Non-pigmented ciliary epithelial cell (primary cell): ENCODE results near the gene TMEM247.
"Not testable (repeated sequence)": the region's sequence is repeated elsewhere in the genome, so short reads cannot be mapped to it uniquely, and the experiment has no call there.

Source experiments
- DNase-seq: peaks from one replicate; pipeline ENCODE4 v3.0.0-alpha.2; 2010; ENCODE audit warnings: low read depth

TMEM247 gene

DNA sequence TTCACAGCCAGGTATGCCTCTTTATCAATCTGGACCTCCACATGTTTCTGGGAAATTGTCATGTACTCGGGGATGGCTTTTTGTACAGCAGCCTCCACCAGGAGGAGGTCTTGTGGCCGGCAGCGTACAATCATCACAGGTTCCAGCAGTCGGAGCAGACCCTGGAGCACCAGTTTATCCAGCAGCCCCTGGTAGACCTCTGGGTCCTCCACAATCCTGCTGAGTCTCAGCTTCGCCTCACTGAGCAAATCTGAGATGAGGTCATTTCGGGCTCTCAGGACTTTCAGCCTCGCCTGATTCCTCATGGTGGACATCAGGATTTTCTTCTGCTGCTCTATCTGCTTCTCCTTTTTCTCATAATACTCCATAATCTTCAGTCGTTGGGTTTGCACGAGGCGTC, 32.8 kb downstream of the TMEM247 start:
- no peak for DNase-seq

DNA sequence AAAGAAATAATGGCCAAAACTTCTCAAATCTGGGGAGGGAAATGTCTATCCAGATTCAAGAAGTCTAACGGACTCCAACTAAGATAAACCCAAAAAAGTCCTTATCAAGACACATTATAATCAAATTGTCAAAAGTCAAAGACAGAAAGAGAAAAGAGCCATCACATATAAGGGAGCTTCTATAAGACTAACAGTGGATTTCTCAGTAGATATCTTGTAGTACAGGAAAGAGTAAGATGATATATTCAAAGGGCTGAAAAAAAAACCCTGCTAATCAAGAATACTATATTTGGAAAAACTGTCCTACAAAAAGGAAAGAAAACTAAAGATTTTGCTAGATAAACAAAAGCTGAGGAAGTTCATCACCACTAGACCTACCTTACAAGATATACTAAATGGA, 35.4 kb downstream of the TMEM247 start:
- no peak for DNase-seq

DNA sequence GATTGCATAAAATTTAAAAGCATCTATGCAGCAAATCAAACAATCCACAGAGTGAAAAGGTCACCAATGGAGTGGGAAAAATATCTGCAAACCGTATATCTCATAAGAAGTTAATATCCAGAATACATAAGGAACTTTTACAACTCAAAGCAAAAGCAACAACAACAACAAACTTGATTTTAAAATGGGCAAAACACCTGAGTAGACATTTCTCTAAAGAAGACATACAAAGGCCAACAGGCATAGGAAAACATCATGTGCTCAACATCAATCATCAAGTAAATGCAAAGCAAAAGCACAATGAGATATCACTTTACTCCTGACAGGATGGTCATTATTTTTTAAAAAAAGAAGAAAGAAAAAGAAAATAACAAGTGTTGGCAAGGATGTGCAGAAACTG, 38.1 kb downstream of the TMEM247 start:
- no peak for DNase-seq

DNA sequence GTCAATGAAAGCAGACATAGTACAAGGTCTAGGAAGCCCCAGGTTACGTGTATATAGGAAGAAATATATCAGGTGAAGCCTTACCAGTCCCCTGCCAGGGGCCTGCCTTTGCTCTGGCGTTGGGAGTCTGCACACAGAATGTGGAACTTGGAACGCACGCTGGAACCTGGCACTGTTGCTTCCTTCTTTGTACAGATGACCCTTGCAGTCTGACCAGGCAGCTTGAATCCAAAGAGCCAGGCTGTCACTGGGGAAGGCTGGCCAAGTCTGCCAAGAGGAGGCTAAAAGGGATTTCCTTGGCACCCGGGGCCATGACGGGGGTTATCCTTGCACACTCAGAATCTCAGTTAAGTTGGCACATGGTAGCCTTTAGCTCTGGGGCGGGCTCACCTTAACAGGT, 39.5 kb downstream of the TMEM247 start:
- no peak for DNase-seq

DNA sequence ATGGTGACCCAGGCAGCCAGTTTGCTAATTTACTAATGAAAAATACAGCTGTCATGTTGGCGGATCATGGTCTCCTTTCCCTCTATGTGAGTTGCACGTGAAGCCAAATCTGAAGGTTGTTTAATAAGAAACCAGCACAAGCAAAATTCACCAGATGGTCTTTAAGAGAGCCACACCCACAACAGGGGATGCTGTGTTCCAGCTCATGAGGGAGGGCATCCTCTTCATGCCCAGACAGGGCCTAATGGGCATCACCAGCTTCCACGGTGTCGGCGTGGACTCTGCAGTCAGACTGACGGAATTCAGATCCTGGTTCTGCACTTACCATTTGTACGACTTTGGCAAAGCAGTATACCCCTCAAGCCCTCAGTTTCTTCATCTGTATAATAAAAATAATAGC, 39.9 kb downstream of the TMEM247 start:
- DNase-seq: no peak

DNA sequence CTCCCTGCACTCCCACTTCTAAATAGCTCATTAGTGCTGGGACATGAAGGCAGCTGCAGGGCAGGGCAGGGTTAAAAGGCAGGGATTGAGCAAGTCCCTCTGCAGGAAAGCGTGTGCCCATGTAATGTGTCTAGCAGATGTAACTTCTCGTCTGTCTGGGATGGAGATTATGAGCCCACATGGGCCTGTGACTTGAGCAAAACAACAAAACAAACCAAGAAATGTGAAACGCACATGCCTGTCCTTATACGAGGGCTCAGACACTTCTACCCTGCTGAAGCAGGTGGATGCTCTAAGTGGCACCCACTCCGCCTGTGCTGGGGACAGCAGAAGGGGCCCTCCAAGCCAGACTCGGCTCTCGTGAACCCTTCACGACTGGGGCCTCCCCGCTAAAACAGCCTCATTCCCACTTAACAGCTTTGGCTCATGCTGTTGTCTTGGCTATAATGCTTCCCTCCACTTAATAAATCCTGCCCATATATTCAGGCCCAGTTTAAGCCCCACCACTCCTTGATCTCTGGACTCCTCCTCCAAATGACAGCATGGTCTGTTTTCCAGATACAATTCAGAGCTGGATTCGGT, 40.9 kb downstream of the TMEM247 start:
- no peak for DNase-seq

DNA sequence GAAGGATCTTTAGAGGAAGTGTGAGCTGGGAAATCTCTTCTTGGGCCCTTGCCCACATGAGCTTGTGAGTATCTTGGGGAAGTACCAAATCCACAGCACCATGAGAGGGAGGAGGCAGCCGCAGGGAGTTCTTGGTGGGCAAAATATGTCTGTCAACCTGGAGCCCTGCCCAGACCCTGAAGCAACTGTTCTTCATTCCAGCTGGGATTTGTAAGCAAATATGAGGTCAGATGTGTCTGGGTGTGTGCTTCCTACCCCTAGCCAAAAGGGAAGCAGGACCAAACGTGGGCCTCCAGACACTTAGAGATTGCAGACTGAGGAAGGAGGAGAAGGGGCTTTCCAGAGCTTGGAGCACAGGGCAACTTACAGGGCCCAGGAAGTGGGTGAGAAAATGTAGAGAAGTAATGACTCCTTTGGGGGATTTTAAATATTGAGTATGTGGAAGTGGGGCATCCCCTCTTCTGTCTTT, 41.9 kb downstream of the TMEM247 start:
- DNase-seq: no peak

DNA sequence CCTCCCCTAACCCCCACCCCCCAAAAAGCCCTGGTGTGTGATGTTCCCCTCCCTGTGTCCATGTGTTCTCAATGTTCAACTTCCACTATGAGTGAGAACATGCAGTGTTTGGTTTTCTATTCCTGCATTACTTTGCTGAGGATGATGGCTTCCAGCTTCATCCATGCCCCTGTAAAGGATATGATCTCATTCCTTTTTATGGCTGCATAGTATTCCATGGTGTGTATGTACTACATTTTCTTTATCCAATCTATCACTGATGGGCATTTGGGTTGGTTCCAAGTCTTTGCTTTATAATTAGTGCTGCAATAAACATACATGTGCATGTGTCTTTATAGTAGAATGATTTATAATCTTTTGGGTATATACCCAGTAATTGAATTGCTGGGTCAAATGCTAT, 43.0 kb downstream of the TMEM247 start:
- DNase-seq: not testable (repeated sequence)

DNA sequence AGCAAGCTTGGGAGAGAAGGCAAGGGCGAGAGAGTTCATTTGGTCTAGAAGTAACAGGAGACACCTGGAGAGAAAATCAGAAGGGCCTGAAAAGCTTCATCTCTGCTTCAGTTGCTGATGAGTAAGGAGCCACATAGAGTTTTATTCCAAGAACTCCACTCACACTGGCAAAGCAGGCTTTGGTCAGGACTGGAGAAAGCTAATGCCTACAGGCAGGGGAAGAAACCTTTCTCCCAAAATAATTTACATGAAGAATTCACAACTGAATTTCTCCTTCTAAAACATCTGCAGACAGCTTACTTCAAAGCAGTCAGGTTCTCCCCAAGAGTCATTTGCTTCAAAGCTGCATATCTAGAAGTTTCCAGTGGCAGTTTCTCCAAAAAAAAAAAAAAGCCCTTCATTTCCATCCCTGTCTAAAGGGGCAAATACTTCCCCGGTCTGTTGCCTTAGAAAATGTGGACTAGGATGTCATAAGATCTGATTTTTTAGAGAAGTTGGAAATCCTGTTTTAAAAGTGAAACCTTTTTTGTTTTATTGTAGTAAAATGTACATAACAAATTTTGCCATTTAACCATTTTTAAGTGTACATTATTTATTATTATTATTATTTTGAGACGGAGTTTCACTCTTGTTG, 46.3 kb downstream of the TMEM247 start:
- DNase-seq: no peak

DNA sequence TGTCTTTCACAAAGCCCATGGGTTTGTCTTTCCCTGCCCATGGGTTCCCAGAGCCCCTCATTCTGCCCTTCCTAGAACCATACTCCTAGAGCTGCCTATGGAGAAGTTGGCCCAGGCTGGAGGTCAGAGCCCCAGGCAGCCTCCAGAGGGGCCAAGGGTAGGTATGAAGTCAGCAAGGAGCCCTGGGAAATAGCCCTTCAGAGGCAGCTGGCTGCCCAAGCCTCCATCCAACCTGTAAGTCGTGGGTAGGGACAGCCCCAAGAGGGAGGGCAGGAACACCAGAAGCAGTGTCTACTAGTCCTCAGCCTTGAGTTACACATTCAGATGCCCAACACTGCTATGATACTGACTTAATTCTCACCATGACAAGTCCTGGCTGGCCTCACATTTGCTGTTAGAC, 49.5 kb downstream of the TMEM247 start:
- DNase-seq: no peak

DNA sequence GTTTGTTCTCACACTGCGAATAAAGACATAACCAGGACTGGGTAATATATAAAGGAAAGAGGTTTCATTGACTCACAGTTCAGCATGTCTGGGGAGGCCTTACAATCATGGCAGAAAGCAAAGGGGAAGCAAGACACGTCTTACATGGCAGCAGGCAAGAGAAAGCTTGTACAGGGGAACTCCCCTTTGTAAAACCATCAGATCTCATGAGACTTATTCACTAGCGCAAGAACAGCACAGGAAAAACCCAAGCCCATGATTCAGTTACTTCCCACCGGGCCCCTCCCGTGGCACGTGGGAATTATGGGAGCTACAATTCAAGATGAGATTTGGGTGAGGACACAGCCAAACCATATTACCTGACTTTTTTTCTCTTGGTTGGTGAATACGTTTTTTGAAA, 51.3 kb downstream of the TMEM247 start:
- no peak for DNase-seq

DNA sequence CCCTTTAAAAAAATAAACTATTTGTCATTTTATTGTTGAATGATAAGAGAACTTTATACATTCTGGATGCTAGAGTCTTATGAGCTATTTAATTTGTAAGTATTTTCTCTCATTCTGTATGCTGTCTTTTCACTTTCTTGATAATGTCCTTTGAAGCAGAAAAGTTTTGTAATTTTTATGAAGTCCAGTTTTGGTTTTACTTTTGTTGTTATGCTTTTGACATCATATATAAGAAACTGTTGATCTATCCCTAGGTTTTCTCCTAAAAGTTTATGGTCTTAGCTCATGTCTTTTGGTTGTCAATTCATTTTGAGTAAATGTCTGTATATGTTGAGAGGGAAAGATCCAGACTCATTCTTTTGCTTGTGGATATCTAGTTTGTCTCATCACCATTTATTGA, 52.5 kb downstream of the TMEM247 start:
- no peak for DNase-seq
